ENCODE data around the gene MYMX.

The MYMX gene

GRCh38 chr6:44262467-44263353 is 46.0 kb downstream of the MYMX start:
- ATAC-seq, result no peak
- TF ChIP-seq OSR1 (CRISPR knock-in tag; IDR thresholded peaks at IDR 0.05) (no peak), ZNF8 (CRISPR knock-in tag; IDR thresholded peaks at IDR 0.05) (no peak)

DNA sequence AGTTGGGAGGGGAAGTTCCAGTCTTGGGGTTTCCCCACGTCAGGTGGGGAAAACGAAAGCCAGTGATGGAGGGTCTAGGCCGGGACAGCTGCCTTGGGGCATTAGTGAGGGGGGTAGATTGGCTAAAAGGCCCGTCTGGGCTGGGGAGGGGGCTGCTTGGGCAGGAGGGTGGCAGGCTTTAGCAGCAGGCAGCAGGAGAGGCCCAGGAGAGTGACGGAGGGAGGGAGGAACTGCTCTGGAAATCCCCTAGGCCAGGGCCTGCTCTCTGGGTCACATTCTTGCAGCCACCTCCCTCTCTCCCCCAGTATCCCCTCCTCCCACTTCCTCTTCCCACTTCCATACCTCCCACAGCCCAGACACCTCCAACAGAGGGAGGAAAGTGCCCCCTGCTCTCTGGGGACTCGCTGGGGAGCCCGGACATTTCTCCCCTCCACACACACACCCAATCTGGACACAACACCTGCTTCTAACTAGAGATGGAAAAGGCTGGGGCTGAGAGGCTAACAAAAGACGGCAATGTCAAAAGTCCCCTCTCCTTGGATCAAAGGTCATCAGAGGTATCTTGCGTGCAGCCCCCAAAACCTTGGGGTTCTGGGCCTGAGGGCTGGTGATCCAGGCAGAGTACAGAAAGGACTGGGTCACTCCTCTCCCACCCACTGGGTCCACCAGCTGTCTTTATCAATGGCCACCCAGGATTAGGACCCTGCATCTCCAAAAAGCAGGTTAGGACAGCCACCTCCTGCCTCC is 46.8 kb downstream of the MYMX start:
- TF ChIP-seq PATZ1 (CRISPR knock-in tag; IDR thresholded peaks at IDR 0.05; ENCODE audit: borderline replicate concordance) (no peak), ZNF565 (CRISPR knock-in tag; conservative IDR thresholded peaks at IDR 0.05; ENCODE audit: low read depth) (no peak), ZNF70 (CRISPR knock-in tag; IDR thresholded peaks at IDR 0.05) (no peak), RARB (CRISPR knock-in tag; IDR thresholded peaks at IDR 0.05) (no peak), ZFP30 (CRISPR knock-in tag; IDR thresholded peaks at IDR 0.05) (no peak), ISL1 (CRISPR knock-in tag; IDR thresholded peaks at IDR 0.05) (no peak), ZC3H10 (CRISPR knock-in tag; IDR thresholded peaks at IDR 0.05) (no peak), GLIS3 (CRISPR knock-in tag; IDR thresholded peaks at IDR 0.05) (no peak), TOX (CRISPR knock-in tag; IDR thresholded peaks at IDR 0.05; ENCODE audit: borderline replicate concordance) (no peak)
- TF ChIP-seq, protein P1, sequence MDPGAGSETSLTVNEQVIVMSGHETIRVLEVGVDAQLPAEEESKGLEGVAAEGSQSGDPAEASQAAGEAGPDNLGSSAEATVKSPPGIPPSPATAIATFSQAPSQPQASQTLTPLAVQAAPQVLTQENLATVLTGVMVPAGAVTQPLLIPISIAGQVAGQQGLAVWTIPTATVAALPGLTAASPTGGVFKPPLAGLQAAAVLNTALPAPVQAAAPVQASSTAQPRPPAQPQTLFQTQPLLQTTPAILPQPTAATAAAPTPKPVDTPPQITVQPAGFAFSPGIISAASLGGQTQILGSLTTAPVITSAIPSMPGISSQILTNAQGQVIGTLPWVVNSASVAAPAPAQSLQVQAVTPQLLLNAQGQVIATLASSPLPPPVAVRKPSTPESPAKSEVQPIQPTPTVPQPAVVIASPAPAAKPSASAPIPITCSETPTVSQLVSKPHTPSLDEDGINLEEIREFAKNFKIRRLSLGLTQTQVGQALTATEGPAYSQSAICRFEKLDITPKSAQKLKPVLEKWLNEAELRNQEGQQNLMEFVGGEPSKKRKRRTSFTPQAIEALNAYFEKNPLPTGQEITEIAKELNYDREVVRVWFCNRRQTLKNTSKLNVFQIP (CRISPR knock-in tag; IDR thresholded peaks at IDR 0.05; ENCODE audit: borderline replicate concordance, low read depth), result no peak
- TF ChIP-seq, protein P2, sequence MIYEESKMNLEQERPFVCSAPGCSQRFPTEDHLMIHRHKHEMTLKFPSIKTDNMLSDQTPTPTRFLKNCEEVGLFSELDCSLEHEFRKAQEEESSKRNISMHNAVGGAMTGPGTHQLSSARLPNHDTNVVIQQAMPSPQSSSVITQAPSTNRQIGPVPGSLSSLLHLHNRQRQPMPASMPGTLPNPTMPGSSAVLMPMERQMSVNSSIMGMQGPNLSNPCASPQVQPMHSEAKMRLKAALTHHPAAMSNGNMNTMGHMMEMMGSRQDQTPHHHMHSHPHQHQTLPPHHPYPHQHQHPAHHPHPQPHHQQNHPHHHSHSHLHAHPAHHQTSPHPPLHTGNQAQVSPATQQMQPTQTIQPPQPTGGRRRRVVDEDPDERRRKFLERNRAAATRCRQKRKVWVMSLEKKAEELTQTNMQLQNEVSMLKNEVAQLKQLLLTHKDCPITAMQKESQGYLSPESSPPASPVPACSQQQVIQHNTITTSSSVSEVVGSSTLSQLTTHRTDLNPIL (CRISPR knock-in tag; IDR thresholded peaks at IDR 0.05; ENCODE audit: low read depth), result no peak
- no peak for ATAC-seq

DNA sequence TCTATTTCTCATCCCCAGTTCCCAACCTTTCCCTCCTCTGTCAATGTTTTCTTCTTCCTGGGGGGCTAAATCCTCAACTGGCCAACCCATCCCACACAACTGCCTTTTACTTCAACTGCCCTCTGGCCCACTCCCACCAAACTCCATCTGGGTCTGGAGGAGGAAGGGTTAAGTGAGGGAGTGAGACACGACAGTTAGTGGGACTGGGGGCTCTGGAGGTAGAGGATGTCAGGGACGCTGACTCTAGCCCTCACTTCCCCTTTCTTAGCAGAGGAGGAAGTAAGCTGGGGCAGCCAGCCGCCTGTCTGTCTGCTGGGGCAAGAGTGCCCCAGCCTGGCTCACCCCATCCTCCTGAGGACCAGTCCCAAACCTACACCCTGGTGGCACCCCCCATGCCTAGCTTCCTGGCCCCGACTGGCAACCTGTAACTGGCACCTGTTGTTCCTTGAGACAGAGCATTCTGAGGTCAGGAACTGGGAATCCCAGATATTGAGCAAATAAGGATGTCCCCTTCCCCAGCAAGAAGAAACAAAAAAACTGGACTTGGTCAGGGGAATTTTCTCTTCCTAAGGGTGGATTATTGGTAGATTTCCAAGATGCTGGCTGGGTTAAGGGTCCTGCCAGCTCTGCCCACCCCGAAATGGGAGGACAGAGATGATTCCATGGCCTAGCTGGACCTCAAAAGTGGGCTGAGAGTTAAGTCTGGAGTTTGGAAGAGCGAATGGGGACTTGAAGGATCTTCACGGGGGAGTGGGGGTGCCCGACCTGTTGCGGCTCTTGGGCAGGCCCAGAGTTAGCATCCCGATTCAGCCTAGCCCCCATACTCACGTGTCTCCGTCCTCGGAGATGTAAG is 47.7 kb downstream of the MYMX start:
- no peak for TF ChIP-seq ESRRG (CRISPR knock-in tag; IDR thresholded peaks at IDR 0.05)
- TF ChIP-seq CSRNP3 (CRISPR knock-in tag; IDR thresholded peaks at IDR 0.05), result no peak
- no peak for TF ChIP-seq TOX (CRISPR knock-in tag; IDR thresholded peaks at IDR 0.05; ENCODE audit: borderline replicate concordance)
- no peak for TF ChIP-seq OSR1 (CRISPR knock-in tag; IDR thresholded peaks at IDR 0.05)
- TF ChIP-seq, protein P2 (CRISPR knock-in tag; IDR thresholded peaks at IDR 0.05; ENCODE audit: low read depth), result no peak
- TF ChIP-seq RARB (CRISPR knock-in tag; IDR thresholded peaks at IDR 0.05), result no peak
- no peak for TF ChIP-seq ZNF8 (CRISPR knock-in tag; IDR thresholded peaks at IDR 0.05)
- peak; percentile 25 for ATAC-seq
